Anterior cingulate cortex (tissue), 58 donors: Measurements from ENCODE around the gene UCP2.
"Not testable (repeated sequence)": the region's sequence is repeated elsewhere in the genome, so short reads cannot be mapped to it uniquely, and the experiment has no call there.

ENCODE experiments used
- DNase-seq, 58 donors: peaks; one replicate each; lab custom pipeline; 2025; lab: John Stamatoyannopoulos, UW

The UCP2 gene

DNA sequence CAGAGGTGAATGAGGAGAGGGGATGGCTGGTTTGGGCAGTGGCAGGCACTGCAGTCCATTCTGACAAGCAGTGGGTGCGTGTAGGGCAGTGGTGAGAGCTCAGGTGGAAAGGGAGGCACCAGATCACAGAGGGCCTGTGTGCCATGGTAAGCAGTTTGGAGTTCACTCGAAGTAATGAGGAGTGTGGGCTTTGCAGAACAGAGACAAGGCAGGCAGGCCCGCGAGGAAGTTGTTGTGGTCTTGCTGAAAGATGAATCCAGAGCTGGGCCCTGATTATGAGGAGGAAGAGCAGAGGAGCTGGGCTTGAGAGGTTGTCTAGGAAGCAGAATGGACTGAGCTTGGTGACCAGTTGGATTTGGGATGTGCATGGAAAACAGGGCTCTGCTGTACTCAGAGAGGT is 33.4 kb downstream of the UCP2 start:
- no peak for DNase-seq

DNA sequence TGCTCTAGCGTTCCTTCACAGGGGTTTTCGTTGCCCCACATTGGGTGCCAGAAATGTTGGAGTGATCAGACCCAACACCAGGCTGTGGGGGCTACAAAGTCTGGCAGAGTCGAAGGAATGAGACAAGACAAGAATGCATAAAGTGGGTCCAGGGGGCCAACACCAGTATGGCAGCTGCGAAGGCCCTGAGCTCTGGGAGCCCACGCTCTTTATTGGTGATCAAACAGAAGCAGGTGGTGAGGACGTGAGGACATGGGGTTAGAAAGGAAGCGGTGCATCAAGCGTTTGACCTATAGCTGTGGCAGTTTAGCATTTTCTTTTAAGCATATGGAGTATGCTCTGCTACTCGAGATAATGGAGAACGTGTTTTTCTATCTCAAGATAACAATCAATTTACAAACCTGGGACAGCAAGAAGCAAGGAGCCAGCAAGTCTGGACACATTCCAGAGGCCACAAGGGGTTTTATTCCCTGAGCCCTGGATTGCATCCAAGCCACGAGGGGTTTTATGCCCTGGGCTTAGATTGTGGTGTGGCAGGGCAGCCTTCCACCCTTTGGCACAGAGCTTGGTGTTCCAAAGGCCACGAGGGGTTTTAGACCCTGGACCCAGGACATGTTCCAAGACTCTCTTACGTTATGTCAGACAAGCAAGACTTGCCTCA is 35.7 kb downstream of the UCP2 start:
- no peak for DNase-seq

DNA sequence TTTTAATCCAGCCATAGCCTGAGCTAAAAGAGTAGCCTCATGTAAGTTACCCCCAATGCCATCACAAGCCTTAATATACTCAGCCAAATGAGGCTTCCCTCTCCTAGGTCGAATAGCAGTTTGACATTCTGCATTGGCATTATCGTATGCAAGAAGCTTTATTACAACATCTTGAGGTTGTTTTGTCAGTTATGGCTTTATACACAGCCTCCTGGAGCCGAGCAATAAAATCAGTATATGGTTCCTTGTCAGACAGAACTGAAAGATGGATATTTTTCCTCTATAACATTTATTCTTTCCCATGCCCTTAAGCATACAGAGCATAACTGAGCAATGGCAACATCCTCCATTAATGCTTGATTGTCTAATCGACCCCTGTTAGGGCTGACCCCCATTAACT is 37.2 kb downstream of the UCP2 start:
- no peak for DNase-seq

DNA sequence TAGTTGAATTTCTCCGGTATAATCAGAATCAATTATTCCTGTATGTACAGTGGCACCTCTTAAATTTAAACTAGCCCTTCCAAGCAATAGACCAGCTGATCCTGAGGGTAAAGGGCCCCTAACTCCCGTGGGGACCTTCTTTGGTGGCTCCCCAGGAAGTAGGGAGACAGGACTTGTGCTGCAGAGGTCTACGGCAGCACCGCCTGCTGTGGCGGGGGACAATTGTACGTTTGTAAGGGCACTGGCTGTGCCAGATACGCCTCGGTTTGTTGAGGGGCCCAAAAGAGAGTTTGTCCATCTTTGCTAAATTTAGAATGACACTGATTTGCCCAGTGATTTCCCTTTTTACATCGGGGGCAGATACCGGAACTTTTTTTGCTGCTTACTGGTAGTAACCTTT is 37.7 kb downstream of the UCP2 start:
- no peak for DNase-seq

DNA sequence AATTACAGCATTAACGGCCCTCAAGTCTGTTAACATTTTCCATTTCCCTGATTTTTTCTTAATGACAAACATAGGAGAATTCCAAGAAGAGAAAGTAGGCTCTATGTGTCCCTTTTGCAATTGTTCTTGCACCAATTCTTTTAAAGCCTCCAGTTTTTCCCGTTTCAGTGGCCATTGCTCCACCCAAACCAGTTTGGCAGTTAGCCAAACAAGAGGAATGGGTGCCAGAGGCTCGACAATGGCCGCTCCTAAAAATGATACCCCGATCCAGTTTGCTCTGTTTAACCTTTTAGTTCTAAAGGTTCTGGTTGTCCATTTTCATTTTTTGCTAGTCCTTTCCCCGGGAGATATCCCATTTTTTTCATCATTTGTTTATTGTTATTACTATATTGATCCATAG is 38.6 kb downstream of the UCP2 start:
- DNase-seq, result no peak

DNA sequence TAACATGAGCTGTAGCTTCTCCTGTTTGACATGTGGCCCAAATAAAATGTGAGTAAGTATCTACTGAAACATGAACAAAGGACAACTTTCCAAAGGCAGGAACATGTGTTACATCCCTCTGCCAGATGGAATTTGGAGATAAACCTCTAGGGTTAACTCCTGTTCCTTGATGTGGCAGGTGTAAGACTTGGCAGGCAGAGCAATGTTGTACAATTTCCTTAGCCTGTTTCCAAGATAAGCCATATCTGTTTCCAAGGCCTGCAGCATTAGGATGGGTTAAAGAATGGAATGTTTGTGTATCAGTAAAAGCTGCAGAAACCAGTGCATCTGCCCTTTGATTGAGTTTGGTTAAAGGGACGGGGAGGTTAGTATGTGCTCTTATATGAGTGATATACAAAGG is 40.6 kb downstream of the UCP2 start:
- DNase-seq, result no peak

DNA sequence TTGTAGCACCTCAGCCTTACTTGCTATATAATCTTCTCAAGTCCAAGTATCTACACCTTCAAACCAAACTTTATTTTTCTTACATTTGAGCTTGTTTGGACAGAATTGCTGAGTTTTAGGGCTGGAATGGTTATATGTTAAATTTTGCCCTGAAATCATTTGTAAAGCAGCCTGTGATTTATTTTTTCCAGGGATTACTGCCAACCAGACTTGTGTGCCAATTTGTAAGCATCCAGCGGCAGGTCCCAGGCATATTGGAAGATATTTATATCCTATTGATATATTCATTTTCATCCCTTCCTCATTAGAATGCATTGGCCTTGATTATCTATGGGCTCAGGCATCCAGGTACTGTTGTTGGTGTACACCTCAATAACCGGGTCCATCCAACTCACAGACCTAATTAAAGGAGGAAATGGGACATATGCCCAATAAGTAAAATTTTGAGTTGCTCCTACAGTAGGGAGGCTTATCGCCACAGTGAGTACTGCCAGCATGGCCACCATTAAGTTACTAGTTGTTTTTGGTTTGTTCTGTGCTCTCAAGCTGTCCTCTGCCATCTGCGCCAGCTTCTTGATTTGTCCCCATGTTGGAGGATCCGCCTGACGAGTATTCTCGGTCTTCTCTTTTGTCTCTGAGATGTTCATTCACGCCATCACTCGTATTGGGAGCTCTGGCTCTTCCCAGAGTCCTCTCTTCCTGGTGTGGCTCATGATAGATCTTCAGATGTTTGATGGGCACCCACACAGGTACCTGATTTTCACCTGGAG is 41.7 kb downstream of the UCP2 start:
- no peak for DNase-seq

DNA sequence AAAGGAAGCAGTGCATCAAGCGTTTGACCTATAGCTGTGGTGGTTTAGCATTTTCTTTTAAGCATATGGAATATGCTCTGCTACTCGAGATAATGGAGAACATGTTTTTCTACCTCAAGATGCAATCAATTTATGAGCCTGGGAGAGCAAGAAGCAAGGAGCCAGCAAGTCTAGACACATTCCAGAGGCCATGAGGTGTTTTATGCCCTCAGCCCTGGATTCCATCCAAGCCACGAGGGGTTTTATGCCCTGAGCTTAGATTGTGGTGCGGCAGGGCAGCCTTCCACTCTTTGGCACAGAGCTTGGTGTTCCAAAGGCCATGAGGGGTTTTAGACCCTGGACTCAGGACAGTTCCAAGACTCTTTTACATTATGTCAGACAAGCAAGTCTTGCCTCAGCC is 43.5 kb downstream of the UCP2 start:
- no peak for DNase-seq

DNA sequence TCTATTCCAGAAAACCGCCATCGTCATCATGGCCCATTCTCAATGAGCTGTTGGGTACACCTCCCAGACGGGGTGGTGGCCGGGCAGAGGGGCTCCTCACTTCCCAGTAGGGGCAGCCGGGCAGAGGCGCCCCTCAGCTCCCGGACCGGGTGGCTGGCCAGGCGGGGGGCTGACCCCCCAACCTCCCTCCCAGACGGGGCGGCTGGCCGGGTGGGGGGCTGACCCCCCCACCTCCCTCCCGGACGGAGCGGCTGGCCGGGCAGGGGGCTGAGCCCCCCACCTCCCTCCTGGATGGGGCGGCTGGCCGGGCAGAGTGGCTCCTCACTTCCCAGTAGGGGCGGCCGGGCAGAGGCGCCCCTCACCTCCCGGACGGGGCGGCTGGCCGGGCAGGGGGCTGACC is 46.6 kb downstream of the UCP2 start:
- DNase-seq, result not testable (repeated sequence)

DNA sequence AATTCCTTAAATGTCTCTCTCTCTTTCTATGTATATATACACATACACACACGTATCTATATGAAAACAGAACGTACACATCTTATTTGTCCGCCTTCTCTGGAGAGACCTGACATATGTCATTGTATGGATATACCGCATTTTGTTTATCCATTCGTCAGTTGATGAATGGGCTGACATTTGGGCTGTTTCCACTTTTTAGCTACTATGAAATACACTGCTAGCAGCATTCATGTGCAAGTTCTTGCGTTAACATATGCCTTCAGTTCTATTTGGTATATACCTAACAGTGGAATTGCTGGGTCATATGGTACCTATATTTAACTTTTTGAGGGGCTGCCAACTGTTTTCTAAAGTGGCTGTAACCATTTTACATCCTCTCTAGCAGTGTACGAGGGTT is 49.9 kb downstream of the UCP2 start:
- DNase-seq, result no peak

DNA sequence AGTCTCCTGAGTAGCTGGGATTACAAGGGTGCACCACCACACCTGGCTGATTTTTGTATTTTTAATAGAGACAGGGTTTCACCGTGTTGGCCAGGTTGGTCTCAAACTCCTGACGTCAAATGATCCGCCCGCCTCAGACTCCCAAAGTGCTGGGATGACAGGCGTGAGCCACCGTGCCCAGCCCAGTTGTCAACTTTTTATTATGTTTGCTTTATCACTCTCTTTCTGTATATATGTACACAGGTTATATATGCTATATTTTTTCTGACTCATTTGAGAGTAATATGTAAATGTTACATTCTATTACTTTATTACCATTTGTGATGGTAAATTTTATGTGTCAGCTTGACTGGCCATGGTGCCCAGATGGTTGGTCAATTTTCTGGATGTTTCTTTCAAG is 50.7 kb downstream of the UCP2 start:
- no peak for DNase-seq

DNA sequence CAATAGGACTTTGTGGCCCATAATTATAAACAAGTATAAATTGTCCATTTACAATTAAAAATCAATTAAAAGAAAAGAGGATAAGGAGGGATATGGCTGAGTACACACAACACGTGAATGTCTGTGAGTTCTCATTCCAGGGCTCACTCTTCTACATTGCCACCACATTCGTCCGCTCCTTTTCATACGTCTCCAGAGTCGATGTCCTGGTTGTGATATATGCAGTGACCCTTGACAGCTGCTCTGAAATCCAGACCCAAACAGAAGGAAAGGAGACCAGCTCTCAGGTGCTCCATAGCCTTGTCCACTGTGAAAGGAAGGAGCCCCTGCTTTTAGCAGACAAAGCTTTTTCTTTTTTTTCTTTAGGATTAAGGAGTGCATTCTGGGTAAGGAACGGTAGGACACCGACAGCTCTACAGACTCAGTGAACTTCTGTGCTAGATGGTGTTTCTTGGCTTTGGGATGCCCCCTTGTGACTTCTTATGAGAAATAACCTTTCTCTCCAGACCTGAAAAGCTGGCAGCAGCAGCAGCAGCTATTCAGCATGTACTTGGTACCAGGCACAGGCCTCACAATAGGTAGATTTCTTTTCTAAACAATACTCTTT is 51.5 kb downstream of the UCP2 start:
- DNase-seq, result peak in 29 of 58 donors; percentile 0 to 72 (median 20)

DNA sequence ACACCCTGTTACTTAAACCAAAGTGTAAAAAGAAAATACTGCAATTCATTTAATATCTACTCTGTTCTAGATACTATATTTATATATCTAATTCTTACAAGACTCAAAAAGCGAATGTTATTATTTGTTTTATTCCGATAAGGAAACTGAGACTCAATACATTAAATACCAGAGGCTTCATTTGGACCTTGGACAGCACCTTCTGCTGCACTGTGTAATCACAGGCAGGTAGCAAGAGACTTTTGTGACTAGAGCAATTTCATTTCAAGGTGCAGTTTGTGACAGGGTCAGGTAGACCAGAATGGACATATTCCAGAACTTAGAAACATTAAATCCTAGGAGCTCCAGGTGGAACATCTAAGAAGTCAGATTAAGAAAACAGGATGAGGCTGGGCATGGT is 53.3 kb downstream of the UCP2 start:
- DNase-seq, result no peak
